Activated CD4-positive, alpha-beta T cell treated with anti-CD3 and anti-CD28 coated beads, Interleukin-10, Interleukin-2, amounts not matched to agents 100 ng/mL and 50 ng/mL, durations not matched to agents 16 hours and 8 hours (primary cell): ENCODE measurements around the gene QRFP.

Source experiments
- DNase-seq: peaks from one replicate; pipeline ENCODE4 v3.0.0-alpha.2; 2020

Gene QRFP

DNA sequence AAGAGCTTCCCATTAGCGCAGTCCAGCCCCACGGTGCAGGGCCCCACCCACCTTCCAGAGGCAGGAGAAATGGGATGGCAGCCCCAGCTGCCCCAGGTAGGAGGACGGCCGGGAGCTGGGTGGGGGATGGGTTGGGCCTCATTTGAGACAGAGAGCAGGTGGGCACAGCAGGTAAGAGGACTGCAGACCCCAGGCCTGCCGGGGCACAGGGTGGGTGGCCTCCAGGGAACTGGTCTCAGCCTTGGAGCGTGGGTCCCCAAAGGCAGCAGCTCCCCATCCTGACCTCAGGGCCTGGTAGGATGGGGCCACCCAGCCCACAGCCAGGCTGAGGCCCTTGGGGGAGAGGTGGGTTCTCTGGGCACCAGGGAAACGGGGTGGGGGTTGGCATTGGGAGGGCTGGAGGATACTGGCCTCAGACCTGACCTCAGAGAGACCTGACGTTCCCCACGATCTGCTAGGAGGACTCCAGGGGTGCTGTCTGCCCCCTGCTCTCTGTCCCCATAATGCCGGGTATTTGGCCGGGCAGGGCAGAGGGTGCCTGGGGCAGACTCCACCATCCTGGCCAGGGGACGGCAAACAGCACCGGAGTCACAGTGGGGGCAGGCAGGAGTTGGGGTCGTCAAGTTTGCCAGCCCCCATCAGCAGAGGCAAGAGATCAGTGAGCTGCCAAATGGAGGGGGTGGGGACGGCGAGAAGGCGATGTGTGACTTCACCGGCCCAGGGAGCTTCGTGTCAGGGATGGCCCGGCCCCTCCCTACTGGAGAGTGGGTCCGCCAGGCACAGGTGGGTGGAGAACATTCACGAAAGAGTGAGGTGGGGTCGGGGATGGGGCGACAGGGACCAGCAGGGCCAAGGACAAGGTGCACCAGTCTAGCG, 6.8 kb upstream of the QRFP start:
- no peak for DNase-seq

DNA sequence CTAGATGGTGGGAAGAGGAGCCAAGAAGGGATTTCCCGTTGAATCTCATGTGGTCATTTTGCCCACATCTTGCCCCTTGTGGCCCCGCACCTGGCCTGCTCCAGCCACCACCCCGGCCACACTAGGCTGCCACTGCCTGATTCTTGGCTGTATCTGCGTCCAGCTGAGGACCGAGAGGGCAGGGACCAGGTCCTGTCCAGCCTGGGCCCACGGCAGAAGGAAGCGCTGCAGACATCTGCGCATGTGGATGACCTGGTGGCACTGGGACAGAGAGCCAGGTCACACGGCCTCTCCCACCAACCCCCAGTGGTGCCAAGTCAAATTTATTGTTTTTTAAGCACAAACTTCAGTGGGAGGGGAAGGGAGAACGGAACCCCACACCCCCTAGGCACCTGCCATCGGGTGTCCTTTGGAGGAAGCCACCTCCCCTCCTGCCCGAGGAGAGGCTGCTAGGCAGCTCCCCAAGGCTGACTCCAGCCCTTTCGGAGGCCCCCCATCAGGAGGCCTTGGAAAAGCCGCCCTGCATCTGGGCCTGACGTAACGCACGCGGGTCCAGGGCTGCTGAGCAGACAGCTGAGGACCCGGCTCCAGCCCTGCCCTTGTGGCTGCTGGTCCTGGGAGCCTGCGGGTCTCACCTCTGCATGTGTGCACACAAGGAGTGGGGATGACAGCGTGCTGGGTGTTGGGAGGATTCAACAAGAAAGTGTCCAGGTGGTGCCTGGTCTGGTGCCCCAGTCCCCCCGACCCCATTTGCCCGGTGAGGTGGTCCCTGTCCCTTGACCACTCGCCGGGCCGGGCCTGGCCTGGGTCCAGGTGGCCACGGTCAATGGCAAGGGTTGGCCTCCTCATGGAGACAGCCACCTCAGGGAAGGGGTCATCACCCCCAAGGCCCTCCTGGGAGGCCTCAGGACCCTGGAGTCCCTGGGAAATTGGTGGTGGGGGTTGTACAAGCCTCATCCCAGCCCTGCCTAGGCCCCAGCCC, 5.9 kb upstream of the QRFP start:
- DNase-seq: no peak

DNA sequence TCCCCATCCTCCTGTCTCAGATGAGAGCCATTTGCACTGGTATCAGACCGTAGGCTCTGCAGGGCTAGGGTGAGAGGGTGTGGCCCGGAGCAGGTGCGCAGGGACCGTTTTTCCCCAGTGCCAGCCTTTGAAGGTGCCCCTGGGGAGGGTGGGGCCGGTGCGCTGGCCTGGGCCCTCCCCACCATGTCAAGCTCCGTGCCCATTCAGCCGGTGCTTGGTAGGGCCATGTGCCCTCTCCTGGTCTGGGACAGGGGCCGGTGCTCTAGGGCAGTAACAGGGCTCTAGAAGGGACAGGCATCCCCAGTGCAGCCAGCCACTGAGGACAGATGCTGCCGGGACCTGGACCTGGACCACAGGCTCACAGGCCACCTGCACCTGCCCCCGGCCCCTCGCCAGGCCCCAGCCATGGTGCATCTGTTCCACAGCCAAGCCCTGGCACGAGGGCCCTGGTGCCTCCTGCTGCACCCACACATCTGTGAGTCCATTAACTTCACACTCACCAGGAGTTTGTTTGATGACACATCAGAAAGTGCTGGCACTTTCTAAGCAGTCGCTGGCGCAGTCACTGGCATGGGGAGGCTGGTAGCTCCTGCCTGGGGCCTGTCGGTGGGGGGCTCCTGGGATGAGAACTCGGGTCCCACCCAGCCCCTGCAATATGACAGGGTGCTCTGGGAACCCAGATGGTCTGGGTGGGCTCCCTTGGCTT, 5.0 kb upstream of the QRFP start:
- DNase-seq: no peak

DNA sequence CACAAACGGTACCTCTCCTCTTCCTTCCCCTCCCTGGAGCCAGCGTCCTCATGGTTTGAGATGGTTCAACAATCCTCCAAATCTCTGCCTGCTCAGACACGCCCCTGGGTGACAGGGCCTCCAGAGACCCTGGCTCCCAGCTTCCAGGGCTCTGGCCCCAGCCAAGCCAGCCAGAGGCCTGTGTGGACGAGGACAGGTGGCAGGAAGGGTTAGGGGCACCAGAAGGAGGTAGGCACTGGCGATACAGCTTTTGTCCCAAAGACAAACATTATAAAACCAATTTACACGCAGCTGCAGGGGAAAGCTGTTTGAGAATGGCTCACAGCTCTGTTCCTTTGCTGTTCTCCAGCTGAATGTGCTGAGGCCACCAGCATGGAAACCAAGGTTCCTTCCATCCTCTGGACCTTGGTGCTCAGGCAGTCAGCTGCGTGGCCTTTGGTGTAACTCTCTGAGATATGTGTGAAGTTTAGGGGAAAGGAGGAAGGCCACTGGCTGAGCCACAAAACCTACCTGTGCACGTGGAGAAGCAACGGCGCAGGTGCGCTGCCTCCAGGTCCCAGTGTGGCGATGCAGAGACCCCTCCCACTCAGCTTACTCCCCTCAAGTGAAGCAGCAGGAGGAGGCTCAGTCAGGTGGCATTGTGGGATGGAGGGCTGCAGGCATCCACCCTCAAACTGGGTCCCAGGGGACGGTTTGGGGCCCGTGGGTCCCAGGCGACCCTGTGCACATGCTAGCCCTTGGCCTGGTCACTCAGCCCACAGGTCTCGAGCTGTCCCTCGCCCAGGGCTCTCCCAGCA, 4.3 kb upstream of the QRFP start:
- no peak for DNase-seq

DNA sequence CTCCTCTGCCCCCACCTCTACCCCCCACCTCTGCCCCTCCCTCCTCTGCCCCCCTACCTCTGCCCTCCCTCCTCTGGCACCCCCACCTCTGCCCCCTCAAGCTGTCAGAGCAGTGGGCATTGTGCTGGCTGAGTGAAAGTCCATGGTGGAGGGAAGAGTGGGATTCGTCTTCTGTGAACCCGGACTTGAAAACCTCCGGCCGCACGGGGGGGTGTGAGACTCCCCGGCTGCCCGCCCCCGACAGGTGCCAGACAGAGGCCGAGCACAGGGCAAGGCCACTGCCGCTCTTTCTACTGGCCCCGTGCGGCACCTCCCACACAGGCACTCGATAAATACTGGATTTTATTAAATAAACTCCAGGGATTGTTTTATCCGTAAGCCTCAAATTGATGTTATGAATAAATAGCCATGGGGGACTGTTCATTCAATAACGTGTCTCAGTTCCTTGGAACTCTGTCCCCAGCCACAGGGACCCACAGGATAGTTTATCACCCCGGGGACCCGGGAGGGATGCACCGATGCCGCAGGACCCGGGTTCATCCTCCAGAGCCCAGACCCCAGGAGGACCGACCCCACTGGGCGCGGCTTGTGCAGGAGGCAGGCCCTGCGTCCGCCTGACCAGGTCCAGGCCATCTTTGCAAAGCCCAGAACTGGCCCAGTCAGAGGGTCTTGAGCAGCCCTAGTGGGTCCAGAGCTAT, 2.6 kb upstream of the QRFP start:
- no peak for DNase-seq

DNA sequence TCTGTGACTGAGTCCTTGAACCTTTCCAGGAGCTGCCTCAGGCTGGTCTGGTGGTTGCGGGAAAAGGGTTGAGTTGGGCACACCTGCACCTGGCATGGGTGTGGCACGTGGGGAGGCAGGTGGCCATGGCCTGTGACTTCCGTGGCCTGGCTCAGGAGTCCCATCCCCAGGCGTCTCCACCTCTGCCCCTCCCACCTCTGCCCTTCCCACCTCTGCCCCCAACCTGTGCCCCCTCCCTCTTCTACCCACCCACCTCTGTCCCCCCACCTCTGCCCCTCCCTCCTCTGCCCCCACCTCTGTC, 1.9 kb upstream of the QRFP start:
- no peak for DNase-seq

DNA sequence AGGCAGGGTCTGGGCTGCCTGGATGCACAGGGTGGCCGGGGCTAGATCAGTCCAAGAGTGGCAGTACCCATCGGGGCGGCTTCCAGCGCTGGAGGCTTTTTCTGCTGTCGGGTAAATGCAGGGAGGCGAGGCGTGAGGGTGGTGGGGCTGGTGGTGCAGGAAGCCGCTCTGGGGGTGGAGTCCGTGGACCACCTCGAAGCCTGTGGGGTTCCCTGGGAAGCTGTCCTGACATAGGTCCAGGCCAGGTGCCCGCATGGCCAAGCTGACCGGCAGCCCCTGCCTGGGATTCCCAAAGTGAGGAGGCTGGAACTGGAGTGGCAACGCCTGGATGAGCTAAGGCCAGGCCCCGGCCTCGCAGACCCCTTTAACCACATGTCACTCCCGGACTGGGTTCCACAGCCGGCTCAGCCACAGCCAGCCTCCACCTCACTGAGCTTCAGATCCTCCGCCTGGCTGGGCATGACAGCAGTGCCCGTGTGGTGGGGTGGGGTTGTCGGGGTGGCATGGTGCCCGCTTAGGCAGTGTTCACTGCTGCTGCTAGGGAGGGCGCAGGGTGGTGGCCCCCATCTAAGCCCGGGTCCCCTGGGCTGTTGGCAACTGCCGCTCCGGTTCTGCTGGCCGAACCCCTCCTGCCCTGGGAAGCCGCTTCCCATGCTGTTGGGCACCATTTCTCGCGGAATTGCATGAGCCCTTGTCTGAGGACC, 1.4 kb upstream of the QRFP start:
- no peak for DNase-seq

DNA sequence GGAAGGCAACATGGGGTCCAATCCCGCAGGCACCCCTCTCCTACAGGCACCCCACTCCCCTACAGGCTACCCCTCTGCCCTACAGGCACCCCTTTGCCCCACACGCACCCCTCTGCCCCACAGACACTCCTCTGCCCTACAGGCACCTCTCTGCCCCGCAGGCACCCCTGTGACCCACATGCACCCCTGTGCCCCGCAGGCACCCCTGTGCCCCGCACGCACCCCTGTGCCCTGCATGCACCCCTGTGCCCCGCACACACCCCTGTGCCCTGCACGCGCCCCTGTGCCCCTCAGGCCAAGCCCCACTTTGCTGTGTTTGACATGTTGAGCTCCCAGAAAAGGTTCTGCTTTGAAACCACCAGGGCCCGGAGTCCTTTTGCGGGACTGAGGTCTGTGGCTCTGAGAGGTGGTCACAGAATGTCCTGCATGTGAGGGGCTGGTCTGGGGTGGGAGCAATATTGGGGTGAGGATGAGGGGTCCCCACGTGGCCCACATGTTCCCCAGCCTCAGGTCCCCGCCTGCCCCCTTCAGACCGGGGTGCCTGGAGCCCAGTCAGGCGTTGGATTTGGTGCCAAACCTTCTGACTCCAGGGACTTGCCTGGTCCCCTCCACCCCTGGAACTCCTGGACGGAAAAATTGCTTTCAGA, 616 bp upstream of the QRFP start:
- DNase-seq: no peak

DNA sequence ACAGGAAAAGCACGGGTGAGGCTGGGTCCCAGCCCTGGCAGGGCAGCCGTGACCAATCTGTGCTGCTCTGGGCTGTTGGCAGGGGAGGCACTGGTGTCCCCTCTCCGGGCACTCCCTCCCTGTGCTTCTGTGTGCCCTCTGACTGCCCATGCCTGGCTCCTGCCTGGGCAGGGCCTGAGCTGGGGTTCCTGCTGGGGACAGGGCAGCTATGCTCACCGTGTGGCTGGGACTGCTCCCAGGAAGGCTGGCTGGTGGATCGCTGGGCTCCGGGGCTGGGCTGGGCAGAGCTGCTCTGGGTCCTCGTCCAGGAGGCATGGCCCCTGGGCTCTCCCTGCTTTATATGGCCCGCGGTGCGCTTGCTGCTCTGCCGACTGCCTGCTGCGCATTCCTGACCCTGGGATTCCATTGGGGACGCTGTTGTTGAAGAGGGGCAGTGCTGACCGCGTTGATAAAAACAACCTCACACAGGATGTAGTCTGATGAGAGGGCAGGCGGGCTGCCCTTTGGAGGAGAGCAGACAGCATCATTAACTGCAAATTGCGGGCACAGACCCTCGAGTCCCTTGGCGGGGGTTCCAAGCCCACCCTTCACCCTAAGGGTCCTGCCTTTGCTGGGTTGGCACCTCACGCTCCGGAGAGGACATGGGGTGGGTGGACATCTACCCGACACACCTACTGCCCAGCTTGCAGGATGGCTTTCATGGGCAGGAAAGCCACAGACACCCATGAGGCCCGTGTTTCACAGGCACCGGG, 955 bp downstream of the QRFP start:
- DNase-seq: no peak

DNA sequence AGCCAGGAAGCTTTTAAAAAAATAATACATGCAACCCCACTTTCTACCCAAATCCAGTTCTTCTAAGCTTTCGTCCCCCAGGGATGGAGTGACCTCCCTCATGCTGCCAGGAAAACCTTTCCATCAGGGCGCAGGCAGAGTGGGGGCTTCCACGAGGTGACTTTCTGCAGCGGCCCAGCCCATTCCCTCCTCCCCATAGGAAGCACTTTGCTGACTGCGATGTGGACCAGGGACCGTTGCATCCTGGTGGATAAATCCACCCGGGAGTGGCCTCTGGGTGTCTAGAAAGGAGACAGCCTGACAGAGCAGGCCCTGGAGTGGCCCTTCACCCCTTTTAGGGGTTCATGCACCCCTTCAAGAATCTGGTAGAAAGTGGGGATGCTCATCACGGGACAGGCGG, 1.6 kb downstream of the QRFP start:
- no peak for DNase-seq

DNA sequence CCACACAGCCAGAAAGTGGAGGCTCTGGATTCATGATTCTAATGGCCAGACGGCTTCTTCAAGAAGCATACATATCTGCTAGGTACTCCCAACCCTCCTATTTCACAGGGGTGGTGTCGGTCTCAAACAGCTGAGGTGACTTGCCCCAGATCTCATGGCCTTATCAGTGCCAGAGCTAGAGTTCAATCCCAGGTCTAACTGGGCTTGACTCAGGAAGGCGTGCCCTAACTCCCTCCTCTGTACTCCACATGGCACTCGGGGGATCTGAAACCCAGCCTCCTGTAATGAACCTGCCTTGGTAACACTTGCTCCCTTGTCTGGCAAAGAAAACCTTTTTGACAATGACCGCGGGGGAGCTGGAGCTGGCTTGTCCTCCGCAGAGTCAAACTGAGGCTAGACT, 2.1 kb downstream of the QRFP start:
- DNase-seq: no peak

DNA sequence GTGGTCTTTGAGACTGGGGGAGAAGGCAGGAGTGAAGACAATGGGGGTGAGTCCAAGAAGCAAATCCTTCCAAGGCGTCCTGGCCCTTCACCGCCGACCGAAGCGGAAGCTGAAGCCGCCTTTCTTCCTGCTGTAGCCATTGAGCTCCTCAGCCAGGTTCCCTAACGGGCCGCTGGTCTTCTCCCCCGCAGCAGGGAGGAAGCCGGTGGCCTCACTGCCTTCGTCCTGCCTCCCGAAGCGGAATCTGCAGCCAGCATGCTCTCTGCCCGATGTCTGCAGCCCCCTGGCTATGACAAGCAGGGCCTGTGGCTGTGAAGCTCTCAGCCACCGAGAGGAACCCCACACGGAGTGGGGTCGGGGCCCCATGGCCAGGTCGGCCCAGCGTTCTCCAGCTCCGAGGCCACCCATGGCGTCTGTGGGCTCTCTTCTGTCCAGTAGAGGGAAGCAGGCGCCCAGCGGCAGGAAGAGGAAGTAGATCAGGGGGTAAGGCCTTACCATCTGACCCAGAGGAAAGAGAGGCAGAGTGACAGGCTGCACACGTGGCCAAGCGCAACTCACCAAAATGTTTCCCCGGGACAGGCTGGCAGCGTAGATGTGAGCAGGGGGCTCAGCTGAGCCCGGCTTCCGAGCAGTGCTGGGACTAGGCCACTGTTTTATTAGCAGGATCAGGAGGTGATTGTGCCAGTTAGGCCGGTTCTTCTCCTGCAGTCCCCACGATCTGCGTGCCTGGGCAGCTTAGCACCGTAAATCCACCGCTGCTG, 3.1 kb downstream of the QRFP start:
- no peak for DNase-seq

DNA sequence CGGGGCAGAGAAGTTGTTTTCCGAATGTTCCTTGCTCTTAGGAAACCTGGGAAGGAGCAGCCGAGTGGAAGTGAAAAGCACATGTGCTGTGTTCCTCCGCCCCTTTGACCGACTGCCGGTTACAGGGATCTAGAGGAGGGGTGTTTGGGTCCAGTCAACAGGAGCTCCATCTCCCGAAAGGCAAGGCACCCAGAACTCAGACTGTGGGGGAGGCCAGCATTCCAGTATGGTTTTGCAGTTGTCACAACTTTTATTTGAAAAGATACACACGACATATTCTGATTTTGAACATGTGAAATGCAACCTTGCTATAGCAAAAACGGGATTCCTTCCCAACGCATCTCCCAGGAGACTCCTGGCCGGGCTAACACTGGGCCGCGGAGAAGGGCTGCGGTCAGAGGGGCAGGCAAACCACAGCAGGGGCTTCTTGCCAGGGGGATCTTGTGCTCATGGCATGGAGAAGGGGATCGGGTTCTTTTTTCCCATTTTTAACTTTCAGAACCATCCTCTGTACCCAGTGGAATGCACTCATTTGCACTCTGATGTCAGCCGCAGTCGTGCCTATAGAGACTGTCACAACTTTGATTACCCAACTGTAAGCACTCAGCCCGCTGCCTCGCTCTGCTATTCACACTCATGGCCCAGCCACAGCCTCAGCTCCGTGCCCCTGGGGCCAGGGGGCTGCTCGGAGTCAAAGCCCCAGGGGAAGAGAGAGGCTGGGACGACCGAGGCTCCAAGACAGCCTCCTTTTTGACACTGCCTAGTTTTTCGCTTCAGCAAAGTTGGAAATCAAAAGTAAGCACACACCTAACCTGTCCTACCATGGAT, 3.9 kb downstream of the QRFP start:
- DNase-seq: no peak

DNA sequence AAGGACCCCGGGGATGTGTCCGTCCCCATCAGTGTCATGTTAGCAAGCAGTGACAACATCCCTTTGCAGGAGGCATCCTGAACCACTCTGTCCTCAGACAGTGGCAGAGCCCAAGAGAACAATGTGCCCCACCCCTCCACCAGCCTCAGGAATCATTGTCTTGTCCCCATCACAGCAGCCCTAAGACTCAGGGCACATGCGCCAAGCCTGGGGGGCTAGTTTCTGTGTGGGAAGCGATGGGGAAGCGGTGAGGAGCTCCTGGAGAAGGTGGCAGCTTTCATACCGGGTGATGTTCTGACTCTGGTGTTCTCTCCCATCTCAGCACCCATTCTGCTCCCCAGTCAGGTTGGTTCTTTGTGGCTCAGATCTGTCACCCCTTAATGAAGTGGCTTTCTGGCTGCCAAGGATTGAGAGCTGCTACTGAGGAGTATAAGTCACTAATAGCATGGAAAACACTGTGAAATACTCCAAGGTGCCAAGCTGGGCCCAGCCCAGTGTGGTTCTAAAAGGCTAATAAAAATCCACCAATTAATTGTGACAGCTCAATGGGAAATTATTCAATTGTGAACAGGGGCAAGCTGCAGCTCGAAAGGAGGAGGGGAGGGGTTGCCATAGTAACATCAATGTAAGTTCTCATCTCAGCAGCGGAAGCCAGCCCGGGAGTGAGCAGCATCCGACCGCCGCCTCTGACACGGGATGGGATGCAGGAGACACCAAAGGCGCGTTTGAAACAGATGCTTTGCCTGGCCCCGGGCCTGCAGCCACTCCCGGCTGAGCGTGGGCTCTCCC, 4.7 kb downstream of the QRFP start:
- no peak for DNase-seq

DNA sequence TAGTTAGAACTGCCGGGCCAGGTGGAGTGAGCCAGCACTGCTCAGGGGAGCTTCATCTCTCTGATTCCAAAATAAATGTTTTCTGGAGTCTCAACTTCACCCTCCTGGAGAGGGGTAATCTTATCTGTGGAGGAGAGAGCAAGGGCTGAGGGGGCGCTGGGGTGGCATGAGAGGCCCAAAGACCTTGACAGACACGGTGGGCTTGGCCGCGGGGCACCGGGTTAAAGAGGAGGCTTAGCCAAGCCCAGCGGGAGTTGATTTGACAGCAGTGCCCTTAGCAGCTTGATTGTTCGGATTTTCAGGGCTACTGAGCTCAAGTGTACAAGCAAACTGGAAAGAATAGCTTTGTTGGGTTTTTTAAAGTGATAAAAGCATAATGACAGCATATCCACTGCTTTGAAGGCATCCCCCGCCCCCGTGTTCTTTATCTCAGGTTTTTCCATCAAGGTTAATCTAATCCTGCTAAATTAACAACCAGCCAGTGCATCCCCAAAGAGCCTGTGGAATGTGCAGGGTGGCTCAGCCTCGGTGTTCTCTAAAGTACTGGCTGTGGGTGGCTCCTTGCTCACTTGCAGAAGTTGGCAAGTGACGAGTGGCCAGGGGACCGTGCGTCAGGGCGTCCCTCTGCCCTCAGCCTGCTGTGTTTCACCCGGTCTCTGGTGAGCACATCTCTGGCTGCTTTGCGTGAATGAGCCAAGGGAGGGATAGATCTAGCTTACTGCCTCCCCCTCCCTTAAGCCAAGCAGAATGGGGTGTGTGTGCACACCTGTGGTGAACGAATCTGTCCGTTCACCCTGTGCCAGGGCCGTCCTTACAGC, 5.5 kb downstream of the QRFP start:
- no peak for DNase-seq

DNA sequence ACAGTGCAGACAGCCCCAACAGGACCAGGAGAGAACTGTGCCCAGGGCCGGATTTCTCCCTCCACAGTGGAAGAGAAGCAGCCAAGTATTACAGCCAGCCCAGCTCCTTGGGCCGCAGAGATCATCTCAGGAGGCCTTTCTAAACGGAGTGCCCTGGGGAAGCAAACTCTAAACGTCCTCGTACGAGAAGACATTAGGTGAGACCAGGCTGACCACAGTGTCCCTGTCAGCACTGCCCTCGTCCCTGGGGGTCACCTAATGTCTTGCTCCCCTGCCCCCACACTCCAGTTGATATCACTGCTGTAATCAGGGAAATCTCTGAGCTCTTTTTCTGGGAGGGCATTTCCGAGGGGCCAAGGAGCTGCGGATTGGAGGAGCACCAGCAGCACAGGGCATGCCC, 6.5 kb downstream of the QRFP start:
- DNase-seq: no peak
